ENCODE data around the gene NBPF26.
"Not testable (repeated sequence)": the region's sequence is repeated elsewhere in the genome, so short reads cannot be mapped to it uniquely, and the experiment has no call there.

NBPF26 gene

DNA sequence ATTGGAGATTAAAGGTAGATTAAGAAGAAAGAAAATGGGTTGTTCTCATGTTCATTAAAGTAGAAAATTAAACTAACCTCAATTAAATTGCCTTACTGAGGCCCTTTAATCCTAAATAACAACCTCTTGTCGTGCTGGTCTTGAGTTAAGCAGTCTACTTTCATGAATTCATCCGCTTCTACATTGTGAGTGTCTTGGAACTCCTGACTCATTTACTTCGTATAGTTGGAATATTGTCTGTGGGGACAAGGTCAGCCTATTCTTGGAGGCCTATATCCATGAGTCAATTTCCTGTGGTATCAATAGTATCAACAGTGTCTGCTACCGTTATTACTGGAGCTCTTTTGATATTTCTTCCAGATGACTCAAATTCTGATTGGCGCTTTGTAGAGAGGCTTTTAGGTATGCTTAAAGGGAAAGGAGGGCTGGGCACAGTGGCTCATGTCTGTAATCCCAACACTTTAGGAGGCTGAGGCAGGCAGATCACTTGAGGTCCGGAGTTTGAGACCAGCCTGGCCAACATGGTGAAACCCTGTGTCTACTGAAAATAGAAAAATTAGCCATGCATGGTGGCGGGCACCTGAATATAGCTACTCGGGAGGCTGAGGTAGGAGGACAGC lies 136.0 kb downstream of the NBPF26 start:
- DNase-seq = not testable (repeated sequence)

DNA sequence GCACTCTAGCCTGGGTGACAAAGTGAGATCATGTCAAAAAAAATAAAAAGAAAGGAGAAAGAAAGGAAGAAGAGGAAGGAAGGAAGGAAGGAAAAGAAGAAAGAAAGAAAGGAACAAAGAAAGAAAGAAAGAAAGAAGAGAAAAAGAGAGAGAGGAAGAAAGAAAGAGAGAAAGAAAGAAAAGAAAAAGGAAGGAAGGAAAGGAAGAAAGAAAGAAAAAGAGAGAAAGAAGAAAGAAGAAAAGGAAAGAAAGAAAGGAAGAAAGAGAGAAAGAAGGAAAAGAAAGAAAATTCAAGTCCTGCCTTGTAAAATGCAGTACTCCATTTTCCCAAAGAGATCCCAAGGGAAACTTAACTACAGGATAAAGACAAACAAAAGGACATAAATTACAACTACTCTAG lies 154.5 kb downstream of the NBPF26 start:
- DNase-seq = not testable (repeated sequence)

DNA sequence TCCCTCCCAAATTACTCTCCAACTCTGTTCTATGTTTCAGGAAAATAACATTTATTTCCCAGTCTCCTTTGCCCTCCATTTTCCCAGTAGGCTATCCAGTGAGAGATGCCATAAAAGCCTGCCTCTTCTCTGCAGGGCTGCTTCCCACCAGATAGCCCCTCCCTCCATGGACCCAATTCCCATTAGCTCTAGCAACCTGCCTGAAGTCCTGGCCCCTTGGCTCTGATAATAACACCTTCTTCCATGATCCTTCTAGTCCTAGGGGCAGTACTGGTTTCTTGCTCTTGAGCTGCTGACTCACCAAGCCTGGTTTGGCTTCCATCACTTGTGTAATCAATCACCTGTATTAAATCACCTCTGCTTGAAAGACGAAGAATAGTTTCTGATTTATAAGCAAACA lies 156.3 kb downstream of the NBPF26 start:
- DNase-seq = not testable (repeated sequence)

DNA sequence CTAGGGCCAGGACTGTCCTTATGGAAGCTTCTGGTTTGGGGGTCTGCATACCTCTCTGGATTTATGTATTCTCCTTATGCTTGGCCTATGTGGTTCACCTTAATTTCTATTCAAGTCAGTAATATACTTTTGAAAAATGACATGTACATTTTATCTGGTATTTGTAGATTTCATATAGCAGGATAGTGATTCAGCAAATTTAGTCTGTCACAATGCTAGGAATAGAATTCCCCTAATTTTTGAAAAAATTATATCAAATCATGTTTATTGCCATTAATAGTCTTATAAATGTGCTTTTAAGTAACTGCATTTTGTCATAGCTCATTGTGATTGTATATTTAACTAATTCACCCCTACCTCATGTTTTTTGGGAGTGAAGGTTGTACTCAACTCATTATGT lies 158.2 kb downstream of the NBPF26 start:
- DNase-seq = not testable (repeated sequence)
